ENCODE measurements around the gene ZGRF1.
"Not testable (repeated sequence)": the region's sequence is repeated elsewhere in the genome, so short reads cannot be mapped to it uniquely, and the experiment has no call there.

Gene ZGRF1

GRCh38 chr4:112636688-112637551 lies at the start of gene ZGRF1, which contains the start of gene LARP7:
Gene ZGRF1 (minus strand): TSS chr4:112636909. CDS start chr4:112633176, 3,733 bp downstream.
Gene LARP7 (plus strand): TSS chr4:112637143. CDS start chr4:112644670, 7,527 bp downstream.
- peak; percentile 99 for DNase-seq

- no peak for DNase-seq
These were observed 44.3 kb upstream of the ZGRF1 start for GRCh38 chr4:112680996-112681395.

DNA sequence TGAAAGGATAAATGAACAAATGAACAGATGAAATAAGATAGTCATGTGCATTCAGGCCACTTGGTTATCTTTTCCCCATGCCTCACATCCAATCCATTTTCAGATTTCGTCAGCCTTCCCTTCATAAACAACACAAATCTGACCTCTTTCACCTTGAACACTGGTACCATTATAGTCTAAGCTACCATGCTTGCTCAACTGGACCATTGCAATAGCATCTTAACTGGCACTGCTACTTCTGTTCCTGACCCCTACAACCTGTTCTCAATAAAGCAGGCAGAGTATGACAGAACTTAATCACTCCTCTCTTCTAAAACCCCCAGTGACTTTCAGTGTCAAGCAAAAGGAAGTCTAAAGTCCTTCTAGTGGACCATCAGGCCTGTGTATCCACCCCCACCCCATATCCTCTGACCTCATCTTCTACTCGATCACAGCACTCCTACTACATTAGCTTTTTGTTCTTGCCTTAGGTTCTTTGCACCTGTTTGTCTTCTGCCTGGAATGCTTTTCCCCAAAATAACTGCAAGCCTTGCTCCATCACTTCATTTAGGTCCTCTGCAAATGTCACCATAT lies 40.9 kb upstream of the ZGRF1 start:
- DNase-seq, result no peak

GRCh38 chr4:112674376-112674775 lies 37.7 kb upstream of the ZGRF1 start:
- DNase-seq, result no peak

DNA sequence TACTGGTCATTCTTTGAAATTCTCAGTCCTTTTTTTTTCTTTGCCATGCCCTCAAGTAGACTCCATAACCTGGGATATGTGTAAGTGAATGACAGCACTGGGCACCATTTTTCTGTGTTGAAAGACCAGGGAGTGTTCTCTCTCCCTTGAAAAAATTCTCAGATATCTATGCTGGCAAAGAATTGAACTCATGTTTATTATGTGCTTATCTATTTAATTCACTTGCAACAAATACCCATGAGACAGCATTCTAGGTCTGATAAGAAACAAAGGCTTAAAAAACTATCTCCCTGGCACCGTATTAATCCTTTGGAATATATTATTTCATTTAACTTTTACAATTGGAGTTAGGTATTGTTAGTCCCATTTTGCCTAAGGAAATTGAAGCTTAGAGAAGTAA lies 37.0 kb upstream of the ZGRF1 start:
- DNase-seq, result no peak

- DNase-seq, result no peak
These were observed 36.4 kb upstream of the ZGRF1 start for GRCh38 chr4:112673076-112673475.

DNA sequence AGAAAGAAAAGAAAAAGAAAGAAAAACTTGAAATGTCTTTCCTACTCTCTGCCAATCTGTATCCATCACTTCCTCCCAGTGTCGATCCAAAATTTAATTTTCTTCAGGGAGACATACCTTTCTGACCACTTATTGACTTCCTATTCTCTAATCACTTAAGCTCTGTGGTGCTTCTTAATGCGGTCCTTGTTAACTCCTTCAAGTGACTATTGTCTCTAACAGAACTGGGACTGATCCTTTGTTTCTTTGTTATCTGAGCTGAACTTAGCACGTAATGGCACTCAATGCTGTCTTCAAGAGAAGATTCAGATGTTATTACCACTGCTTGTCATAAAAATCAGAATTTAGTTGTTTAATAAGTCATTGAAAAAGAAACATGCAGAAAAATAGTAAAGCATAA lies 31.4 kb upstream of the ZGRF1 start:
- peak; percentile 16 for DNase-seq

GRCh38 chr4:112664611-112665010 lies 27.9 kb upstream of the ZGRF1 start:
- DNase-seq, result no peak

GRCh38 chr4:112656115-112656514 lies 19.4 kb upstream of the ZGRF1 start:
- not testable (repeated sequence) for DNase-seq

GRCh38 chr4:112655270-112655669 lies 18.6 kb upstream of the ZGRF1 start:
- DNase-seq, result no peak

DNA sequence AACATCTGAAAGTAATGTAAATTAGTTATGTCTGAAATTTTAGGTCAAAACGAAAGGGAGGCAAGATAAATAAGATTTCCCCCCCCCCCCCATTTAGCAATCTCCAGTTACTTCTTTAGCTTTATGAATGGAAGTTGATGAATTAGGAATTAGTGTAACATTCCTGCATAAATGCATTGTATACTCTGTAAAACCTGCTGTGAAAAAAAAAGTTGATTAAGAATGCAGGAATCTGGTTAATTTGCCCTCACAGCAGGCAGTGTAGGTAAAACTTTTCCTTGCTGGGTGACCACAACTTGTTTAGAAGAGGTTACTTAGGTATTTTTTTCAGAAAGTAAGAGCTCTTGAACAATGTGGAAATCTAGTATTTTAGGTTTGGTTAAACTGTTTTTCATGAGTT lies 15.5 kb upstream of the ZGRF1 start:
- no peak for DNase-seq

- peak; percentile 20 for DNase-seq
These were observed 14.9 kb upstream of the ZGRF1 start for GRCh38 chr4:112651641-112652040.

DNA sequence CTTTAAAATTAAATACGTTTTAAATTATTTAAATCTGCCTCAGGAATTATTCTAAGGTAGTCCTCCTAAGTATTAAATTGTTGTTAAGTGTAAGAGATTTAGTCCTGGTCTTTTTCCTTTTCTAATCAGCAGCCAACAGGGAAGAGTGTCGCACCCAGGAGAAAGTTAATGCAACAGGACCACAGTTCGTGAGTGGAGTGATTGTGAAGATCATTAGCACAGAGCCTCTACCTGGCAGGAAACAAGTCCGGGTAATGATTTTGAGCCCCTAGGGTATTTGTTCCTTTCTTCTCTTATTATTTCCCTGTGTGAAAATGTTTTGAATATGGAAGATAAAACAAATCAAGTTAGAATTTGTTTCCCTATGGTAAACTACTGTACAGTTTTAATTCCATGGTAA lies 13.6 kb upstream of the ZGRF1 start:
- no peak for DNase-seq

GRCh38 chr4:112649055-112649408 lies 12.3 kb upstream of the ZGRF1 start:
- no peak for DNase-seq

GRCh38 chr4:112648263-112649054 lies 11.8 kb upstream of the ZGRF1 start:
- no peak for DNase-seq

GRCh38 chr4:112647785-112648184 lies 11.1 kb upstream of the ZGRF1 start:
- DNase-seq, result no peak

- DNase-seq, result no peak
These were observed 10.2 kb upstream of the ZGRF1 start for GRCh38 chr4:112646632-112647537.

GRCh38 chr4:112645541-112646329 lies 9.0 kb upstream of the ZGRF1 start:
- DNase-seq, result no peak

GRCh38 chr4:112644595-112645535 lies 8.2 kb upstream of the ZGRF1 start:
- DNase-seq, result not testable (repeated sequence)

DNA sequence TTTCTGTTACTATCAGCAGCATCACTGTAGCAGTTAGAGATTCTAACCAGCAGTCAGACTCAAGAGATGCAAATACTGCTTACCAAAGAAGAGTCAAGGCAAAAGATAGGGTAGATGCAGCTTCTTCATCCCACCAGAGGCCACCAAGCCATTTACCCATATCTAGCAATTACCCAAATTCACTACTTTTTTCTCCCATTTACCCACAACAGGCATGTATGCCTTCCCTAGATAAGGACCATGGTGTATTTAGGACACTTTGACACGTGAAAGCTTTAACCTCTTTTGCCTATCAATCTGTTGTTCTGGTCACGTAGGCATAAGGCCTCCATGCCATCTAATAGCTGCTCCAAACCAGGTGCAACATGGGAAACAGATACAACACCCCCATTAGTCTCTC lies 5.8 kb upstream of the ZGRF1 start:
- no peak for DNase-seq

- DNase-seq, result no peak
These were observed 800 bp upstream of the ZGRF1 start for GRCh38 chr4:112637552-112637866.
